Parathyroid adenoma (tissue), 2 donors: Measurements from ENCODE around the gene TTYH2.

Source experiments
- H2AFZ ChIP-seq: fragments of 300-600 bp; sonication (generic); one replicate; pipeline ENCODE4 v1.7.0; 2017; ENCODE audit warnings: antibody characterized with exemption, mild to moderate bottlenecking
- H3K27ac ChIP-seq: fragments of 300-600 bp; sonication (generic); one replicate; pipeline ENCODE4 v1.7.0; 2017
- H3K27me3 ChIP-seq: fragments of 300-600 bp; sonication (generic); one replicate; pipeline ENCODE4 v1.7.0; 2017; ENCODE audit warnings: low read length; ENCODE audit not compliant: control insufficient read depth, insufficient read depth
- H3K36me3 ChIP-seq: fragments of 300-600 bp; sonication (generic); one replicate; pipeline ENCODE4 v1.7.0; 2017; ENCODE audit warnings: low read length; ENCODE audit not compliant: control insufficient read depth, insufficient read depth
- H3K4me1 ChIP-seq: fragments of 300-600 bp; sonication (generic); one replicate; pipeline ENCODE4 v1.7.0; 2017; ENCODE audit warnings: control low read depth
- H3K4me2 ChIP-seq: fragments of 300-600 bp; sonication (generic); one replicate; pipeline ENCODE4 v1.7.0; 2017; ENCODE audit warnings: low read length
- H3K4me3 ChIP-seq: fragments of 300-600 bp; sonication (generic); one replicate; pipeline ENCODE4 v1.7.0; 2017; ENCODE audit warnings: low read depth, low read length
- H3K79me2 ChIP-seq: fragments of 300-600 bp; sonication (generic); one replicate; pipeline ENCODE4 v1.7.0; 2017; ENCODE audit warnings: control low read depth
- H3K9ac ChIP-seq: fragments of 300-600 bp; sonication (generic); one replicate; pipeline ENCODE4 v1.7.0; 2017; ENCODE audit warnings: mild to moderate bottlenecking
- H3K9me3 ChIP-seq: fragments of 300-600 bp; sonication (generic); one replicate; pipeline ENCODE4 v1.7.0; 2017; ENCODE audit warnings: low read length; ENCODE audit not compliant: control insufficient read depth
- CTCF ChIP-seq: fragments of 300-600 bp; sonication (generic); IDR thresholded peaks from one replicate; pipeline ENCODE4 v1.7.0; 2017; ENCODE audit warnings: antibody characterized with exemption, mild to moderate bottlenecking
- donor health status: primary hyperparathyroidism.

TTYH2 gene

DNA sequence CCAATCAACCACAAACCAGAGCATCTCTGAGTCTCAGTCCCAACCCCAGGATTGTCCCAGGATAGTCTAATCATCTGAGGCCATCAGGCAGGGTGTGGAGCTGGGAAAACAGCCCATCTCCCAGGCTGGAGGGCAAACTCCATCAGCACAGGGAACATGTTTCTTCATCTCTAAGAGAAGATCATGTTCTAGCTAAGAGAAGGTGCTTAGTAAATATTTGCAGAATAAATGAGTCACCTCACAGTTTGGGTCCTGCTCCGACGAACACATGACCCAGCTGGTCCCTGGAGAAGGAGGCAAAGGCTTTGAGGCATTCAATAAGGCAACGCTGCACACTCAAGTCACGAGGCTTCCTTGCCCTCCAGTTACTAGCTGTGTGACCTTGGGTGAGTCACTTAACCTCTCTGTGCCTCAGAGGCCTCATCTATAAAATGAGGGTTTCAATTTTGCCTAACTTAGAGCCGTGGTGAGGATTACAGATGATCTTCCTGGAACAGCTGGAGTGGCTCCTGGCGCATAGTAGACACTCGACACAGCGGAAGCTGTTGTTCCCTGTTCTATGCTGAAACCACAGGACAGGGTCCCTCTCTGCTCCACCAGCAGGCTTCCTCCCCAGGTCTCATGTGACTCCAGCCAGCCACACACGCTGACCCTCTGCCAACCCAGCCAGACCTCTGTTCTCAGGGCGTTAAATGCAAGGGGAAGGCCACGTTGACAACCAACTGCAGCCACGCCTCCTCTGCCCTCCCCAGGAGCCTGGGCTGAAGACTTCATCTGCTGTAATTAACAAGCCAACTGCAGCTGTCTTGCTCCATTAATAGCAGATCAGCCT lies 20.2 kb upstream of the TTYH2 start:
- Histone ChIP-seq H3K27ac (no peak overlapping the region), H3K9ac (no peak overlapping the region), H3K9me3 (no peaks in the 10 kb centered on the region), H3K27me3 (peaks cover 4% of the 10 kb centered on the region), H2AFZ (no peak overlapping the region), H3K4me3 (no peak overlapping the region), H3K36me3 (no peaks in the 10 kb centered on the region), H3K4me2 (no peak overlapping the region), H3K79me2 (no peaks in the 10 kb centered on the region), H3K4me1 (no peaks in the 10 kb centered on the region)
- no peak for TF ChIP-seq CTCF

DNA sequence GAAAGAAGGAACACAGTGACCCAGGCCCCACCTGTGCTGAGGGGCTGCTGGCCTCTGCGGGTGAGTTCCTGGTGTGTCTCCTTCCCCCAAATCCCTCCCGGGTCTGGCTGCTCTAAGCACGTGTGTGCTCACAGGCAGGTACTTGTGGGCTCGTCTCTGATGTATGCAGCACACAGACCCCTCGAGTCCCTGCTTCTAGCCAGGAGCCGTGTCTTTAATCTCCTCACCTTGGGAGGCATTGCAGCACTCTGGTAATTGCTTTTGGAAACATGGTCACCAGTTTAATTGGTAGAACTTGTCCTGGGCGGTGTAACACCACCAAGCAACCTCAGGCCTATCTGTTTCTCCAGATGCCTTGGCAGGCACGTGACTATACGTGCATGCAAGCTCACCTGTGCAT lies 18.7 kb upstream of the TTYH2 start:
- Histone ChIP-seq H2AFZ (no peak overlapping the region), H3K27me3 (peaks cover 4% of the 10 kb centered on the region), H3K9me3 (no peaks in the 10 kb centered on the region), H3K9ac (no peak overlapping the region), H3K4me3 (no peak overlapping the region), H3K4me2 (no peak overlapping the region), H3K36me3 (no peaks in the 10 kb centered on the region), H3K4me1 (peaks cover 3% of the 10 kb centered on the region), H3K79me2 (no peaks in the 10 kb centered on the region), H3K27ac (no peak overlapping the region)
- TF ChIP-seq CTCF: no peak

GRCh38 chr17:74196541-74197317 lies 16.6 kb upstream of the TTYH2 start:
- no peaks in the 10 kb centered on the region for H3K79me2 ChIP-seq
- no peak for TF ChIP-seq CTCF
- H3K36me3 ChIP-seq: no peaks in the 10 kb centered on the region
- H3K4me3 ChIP-seq: no peak overlapping the region
- peaks cover 3% of the 10 kb centered on the region for H3K4me1 ChIP-seq
- no peak overlapping the region for H3K4me2 ChIP-seq
- H2AFZ ChIP-seq: no peak overlapping the region
- no peaks in the 10 kb centered on the region for H3K9me3 ChIP-seq
- H3K9ac ChIP-seq: no peak overlapping the region
- peaks cover 4% of the 10 kb centered on the region for H3K27me3 ChIP-seq
- no peak overlapping the region for H3K27ac ChIP-seq

DNA sequence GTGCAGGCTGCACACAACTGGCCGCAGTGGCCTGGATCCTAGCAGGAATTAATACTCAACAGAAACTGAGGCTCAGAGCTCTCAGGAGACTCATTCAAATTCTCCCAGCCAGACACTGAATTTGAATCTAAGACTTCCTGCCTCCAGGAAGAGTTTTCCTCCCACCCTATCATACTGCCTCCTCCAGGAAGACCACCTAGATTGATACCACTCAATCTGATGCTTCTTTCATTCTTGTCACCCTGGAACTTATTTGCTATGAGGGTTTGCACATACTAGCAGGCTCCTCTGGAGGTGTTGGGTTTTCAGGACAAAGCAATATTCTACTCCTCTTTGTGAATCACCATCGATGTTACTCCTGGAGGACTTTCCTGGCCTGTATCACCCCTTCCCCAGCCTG lies 15.6 kb upstream of the TTYH2 start:
- no peaks in the 10 kb centered on the region for H3K9me3 ChIP-seq
- H3K79me2 ChIP-seq: no peaks in the 10 kb centered on the region
- H3K4me2 ChIP-seq: no peak overlapping the region
- no peak overlapping the region for H3K9ac ChIP-seq
- H3K27ac ChIP-seq: no peak overlapping the region
- no peaks in the 10 kb centered on the region for H3K36me3 ChIP-seq
- no peak for TF ChIP-seq CTCF
- H3K4me3 ChIP-seq: no peak overlapping the region
- peaks cover 4% of the 10 kb centered on the region for H3K27me3 ChIP-seq
- peaks cover 3% of the 10 kb centered on the region for H3K4me1 ChIP-seq
- H2AFZ ChIP-seq: no peak overlapping the region
